GM13977 (cell line): ENCODE data around the gene TNFRSF4.

Experiments
- DNase-seq: peaks from one replicate; pipeline ENCODE4 v3.0.0; 2012; ENCODE audit warnings: low spot score
- CTCF ChIP-seq: IDR thresholded peaks from 2 replicates; pipeline ENCODE4 v1.5.1; 2012; ENCODE audit warnings: mild to moderate bottlenecking, control low read depth; ENCODE audit not compliant: insufficient read depth; ENCODE audit errors: extremely low read depth, missing control alignments
- in situ Hi-C: fragments of 300-500 bp; cut with MboI; formaldehyde crosslinking; loops from one replicate; pipeline ENCODE4 v1.12.0; 2022; ENCODE audit warnings: low sequenced_read_pairs, low pct_unique_long_range_greater_than_20kb, mixed read lengths, inconsistent platforms; ENCODE audit not compliant: unreplicated experiment

The TNFRSF4 gene

DNA sequence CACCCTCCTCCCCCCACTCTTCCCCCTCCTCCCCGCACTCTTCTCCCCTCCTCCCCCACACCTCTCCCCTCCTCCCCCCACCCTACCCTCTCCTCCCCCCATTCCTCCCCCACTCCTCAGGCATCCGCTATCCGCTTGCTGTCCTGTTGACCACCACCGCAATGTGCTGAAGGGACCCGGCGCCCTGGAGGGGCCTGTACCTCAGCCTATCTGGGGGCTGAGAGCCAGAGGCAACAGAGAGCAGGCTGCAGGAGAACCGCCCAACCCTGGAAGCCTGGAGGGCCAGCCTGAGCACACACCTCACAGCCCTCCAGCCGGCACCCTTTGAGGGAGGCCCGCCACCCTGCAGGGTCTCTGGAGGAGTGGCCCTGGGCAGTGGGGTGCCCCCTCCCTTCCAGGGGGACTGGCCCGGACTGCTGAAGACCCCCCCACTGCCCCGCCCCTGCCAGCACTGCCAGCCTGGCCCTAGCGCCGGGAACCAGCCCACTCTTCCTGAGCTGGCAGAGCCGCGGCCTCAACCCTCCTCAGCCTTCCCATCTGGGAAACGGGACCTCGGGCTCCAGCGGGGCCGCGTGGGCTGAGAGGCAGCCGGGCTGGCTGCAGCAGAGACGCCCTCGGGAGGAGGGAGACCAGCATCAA, 31.3 kb upstream of the TNFRSF4 start:
- DNase-seq: no peak
- in situ Hi-C loops: no loop called here
- TF ChIP-seq CTCF: no peak

DNA sequence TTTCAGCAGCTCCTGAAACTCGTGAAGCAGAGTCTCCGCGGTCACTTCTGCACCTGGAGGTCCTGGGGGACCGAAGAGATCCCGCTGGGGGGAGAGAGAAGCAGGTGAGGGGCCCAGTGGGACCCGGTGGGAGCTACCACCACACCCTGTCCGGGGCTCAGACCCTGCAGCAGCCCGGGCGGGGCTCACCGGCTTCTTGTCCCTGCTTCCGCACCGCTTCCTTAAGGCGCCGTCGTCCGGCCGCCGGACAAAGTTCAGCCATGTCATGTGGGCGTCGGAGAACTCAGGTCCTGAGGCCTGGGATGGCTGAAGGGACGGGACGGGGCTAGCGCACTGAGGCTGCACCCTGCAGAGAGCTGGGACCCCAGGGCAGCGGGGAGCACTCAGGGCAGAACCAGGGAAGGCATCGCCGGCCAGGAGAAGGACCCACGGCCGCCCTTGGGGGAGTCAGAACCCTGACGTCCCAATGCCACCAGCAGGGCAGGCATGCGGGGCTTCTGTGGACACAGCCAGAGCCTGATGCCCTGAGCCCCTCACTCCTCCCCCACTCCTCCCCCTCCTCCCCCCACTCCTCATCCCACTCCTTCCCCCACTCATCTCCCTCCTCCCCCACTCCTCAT, 30.3 kb upstream of the TNFRSF4 start:
- in situ Hi-C loops: no loop called here
- TF ChIP-seq CTCF: no peak
- DNase-seq: no peak

- in situ Hi-C loops: no loop called here
- DNase-seq: no peak
- no peak for TF ChIP-seq CTCF
Observed at GRCh38 chr1:1243807-1244191, 29.8 kb upstream of the TNFRSF4 start.

DNA sequence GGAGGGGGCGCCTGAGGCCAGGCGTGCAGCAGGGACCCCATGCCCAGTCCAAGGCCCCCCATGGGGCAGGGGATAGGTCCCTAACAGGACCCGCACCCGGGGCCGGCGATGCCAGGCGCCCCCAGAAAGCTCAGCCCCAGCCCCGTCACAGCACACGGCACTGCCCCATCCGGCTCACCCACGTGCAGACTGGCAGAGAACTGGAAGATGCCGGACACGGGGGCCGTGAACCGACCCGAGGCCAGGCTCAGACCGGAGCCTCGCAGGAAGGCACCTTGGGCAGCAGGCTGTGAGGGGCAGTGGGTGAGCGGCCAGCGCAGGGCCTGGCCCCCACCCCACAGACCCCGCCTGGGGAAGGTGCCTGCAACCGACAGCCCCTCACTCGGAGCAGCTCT, 29.3 kb upstream of the TNFRSF4 start:
- TF ChIP-seq CTCF: no peak
- no peak for DNase-seq
- in situ Hi-C loops: no loop called here

DNA sequence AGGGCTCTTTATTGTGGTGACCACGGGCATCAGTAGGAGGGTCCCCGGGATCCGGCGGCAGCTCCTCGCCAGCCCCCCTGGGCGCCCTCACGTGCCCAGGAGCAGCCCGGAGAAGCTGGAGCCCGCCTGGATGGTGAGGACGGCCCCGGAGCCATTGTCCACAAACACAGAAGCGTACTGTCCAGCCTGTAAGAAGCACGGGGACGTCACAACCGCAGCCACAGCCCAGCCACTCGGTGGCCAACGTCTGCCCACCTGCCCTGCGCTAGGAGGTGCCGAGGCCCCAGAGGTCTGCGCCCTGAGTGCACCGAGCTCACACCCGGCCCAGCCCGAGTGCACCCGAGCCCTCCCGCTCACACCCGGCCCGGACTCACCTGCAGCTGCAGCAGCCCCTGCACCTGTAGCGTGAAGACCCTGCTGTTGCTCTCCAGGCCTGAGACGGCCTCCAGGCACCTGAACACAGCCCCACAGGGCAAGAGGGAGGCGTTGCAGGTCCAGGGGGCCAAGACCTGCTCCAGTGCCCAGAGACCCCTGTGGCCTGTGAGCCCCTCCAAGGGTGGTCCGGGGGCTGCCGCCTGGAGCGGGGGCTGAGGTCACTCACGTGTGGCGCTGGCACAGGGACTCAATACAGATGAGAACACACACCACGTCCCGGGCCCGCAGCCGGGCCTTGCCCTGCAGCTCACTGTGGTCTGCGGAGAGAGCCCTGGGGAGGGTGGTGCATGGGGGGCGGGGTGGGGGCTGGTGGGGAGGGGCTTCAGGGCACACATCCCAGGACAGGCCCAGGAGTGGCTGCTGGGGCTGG, 28.7 kb upstream of the TNFRSF4 start:
- in situ Hi-C loops: no loop called here
- no peak for TF ChIP-seq CTCF
- DNase-seq: no peak

- DNase-seq: no peak
- in situ Hi-C loops: no loop called here
- TF ChIP-seq CTCF: no peak
Observed at GRCh38 chr1:1241588-1242219, 27.8 kb upstream of the TNFRSF4 start.
